ENCODE data around the gene RAB5B.

RAB5B gene

DNA sequence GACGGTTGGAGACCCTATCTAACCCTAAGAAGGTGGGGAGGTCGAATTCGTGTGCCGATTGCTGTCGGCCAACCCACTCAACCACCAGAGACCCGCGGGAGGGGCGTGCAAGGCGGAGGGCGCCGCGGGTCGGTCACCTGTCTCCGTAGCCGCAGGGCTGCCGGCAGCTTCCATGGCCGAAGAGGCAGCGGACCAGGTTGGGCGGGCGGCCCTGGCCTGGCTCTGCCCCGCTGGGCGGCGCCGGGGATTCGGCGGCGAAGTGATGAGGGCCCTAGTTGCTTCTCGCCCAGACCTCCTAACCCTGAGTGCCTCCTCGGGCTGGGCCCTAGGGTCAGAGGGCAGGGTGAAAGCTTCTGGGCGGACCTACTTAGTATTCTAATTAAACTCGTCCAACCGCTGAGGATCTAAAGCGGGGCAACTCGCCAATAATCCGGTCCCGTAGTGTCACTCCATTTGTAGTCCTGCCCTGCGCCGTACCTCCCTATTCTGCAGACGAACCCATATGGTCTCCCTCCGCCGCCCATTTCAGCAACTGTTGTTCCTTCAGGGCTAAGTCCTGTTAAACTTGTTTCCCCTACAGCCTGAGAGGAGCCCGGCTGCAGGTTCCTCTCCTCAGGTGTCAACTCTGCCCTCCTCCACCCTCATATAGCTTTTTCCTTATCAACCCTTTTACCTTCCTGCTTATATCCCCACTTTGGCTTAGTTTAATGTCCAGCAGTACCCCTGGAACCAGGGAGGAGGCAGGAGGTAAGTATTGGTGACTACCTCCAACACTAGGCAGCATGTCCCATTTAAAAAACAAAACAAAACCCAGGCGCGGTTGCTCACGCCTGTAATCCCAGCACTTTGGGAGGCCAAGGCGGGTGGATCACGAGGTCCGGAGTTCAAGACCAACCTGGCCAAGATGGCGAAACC, 46.0 kb upstream of the RAB5B start, which contains the start of gene PYM1 (continued):
- no peak for TF ChIP-seq ZNF423 (tag by site-specific recombination; IDR thresholded peaks at IDR 0.05)
- TF ChIP-seq ZNF544 (tag by site-specific recombination; IDR thresholded peaks at IDR 0.05), result no peak
- TF ChIP-seq, protein P1, sequence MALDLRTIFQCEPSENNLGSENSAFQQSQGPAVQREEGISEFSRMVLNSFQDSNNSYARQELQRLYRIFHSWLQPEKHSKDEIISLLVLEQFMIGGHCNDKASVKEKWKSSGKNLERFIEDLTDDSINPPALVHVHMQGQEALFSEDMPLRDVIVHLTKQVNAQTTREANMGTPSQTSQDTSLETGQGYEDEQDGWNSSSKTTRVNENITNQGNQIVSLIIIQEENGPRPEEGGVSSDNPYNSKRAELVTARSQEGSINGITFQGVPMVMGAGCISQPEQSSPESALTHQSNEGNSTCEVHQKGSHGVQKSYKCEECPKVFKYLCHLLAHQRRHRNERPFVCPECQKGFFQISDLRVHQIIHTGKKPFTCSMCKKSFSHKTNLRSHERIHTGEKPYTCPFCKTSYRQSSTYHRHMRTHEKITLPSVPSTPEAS (tag by site-specific recombination; IDR thresholded peaks at IDR 0.05), result no peak
- no peak for TF ChIP-seq ZNF248 (tag by site-specific recombination; IDR thresholded peaks at IDR 0.05)
- TF ChIP-seq ZNF791 (tag by site-specific recombination; IDR thresholded peaks at IDR 0.05), result no peak
- no peak for TF ChIP-seq ZNF221 (tag by site-specific recombination; IDR thresholded peaks at IDR 0.05; ENCODE audit: borderline replicate concordance)
- no peak for TF ChIP-seq ZFHX2 (tag by site-specific recombination; conservative IDR thresholded peaks at IDR 0.05)
- peak; percentile 57; the same call in 1 of the 2 replicates for TF ChIP-seq ZNF600 (tag by site-specific recombination; IDR thresholded peaks at IDR 0.05)
- no peak for TF ChIP-seq ZNF626 (tag by site-specific recombination; IDR thresholded peaks at IDR 0.05)
- TF ChIP-seq ZNF660 (tag by site-specific recombination; IDR thresholded peaks at IDR 0.05), result peak; percentile 32; the same call in 1 of the 2 replicates
- TF ChIP-seq, protein P2, sequence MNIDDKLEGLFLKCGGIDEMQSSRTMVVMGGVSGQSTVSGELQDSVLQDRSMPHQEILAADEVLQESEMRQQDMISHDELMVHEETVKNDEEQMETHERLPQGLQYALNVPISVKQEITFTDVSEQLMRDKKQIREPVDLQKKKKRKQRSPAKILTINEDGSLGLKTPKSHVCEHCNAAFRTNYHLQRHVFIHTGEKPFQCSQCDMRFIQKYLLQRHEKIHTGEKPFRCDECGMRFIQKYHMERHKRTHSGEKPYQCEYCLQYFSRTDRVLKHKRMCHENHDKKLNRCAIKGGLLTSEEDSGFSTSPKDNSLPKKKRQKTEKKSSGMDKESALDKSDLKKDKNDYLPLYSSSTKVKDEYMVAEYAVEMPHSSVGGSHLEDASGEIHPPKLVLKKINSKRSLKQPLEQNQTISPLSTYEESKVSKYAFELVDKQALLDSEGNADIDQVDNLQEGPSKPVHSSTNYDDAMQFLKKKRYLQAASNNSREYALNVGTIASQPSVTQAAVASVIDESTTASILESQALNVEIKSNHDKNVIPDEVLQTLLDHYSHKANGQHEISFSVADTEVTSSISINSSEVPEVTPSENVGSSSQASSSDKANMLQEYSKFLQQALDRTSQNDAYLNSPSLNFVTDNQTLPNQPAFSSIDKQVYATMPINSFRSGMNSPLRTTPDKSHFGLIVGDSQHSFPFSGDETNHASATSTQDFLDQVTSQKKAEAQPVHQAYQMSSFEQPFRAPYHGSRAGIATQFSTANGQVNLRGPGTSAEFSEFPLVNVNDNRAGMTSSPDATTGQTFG (tag by site-specific recombination; IDR thresholded peaks at IDR 0.05; ENCODE audit: borderline replicate concordance), result no peak
- TF ChIP-seq MYNN (tag by site-specific recombination; IDR thresholded peaks at IDR 0.05; ENCODE audit: borderline replicate concordance), result 0 out of 2 replicates have a peak, but pooled peaks have one; percentile 17
- peak; percentile 81 for TF ChIP-seq SCRT2 (tag by site-specific recombination; IDR thresholded peaks at IDR 0.05)
- no peak for TF ChIP-seq ZNF169 (tag by site-specific recombination; IDR thresholded peaks at IDR 0.05)
- no peak for TF ChIP-seq HOXA7 (CRISPR knock-in tag; IDR thresholded peaks at IDR 0.05; ENCODE audit: borderline replicate concordance)
- TF ChIP-seq ZNF174 (tag by site-specific recombination; IDR thresholded peaks at IDR 0.05), result no peak
- TF ChIP-seq YY2 (tag by site-specific recombination; IDR thresholded peaks at IDR 0.05), result no peak
- peak; percentile 17; the same call in 1 of the 2 replicates for TF ChIP-seq GLIS2 (tag by site-specific recombination; IDR thresholded peaks at IDR 0.05)
- TF ChIP-seq ZNF510 (tag by site-specific recombination; IDR thresholded peaks at IDR 0.05; ENCODE audit: insufficient replicate concordance), result no peak
- no peak for TF ChIP-seq ZNF654 (tag by site-specific recombination; IDR thresholded peaks at IDR 0.05; ENCODE audit: low read depth)
- no peak for TF ChIP-seq ZNF354C (tag by site-specific recombination; IDR thresholded peaks at IDR 0.05; ENCODE audit: borderline replicate concordance, low read depth)
- TF ChIP-seq, protein P3, sequence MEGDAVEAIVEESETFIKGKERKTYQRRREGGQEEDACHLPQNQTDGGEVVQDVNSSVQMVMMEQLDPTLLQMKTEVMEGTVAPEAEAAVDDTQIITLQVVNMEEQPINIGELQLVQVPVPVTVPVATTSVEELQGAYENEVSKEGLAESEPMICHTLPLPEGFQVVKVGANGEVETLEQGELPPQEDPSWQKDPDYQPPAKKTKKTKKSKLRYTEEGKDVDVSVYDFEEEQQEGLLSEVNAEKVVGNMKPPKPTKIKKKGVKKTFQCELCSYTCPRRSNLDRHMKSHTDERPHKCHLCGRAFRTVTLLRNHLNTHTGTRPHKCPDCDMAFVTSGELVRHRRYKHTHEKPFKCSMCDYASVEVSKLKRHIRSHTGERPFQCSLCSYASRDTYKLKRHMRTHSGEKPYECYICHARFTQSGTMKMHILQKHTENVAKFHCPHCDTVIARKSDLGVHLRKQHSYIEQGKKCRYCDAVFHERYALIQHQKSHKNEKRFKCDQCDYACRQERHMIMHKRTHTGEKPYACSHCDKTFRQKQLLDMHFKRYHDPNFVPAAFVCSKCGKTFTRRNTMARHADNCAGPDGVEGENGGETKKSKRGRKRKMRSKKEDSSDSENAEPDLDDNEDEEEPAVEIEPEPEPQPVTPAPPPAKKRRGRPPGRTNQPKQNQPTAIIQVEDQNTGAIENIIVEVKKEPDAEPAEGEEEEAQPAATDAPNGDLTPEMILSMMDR (tag by site-specific recombination; IDR thresholded peaks at IDR 0.05), result peak; percentile 54; the same call in 1 of the 2 replicates
- TF ChIP-seq ZFP69B (tag by site-specific recombination; IDR thresholded peaks at IDR 0.05), result no peak; the same call in 1 of the 2 replicates
- peak; percentile 61; the same call in 1 of the 2 replicates for TF ChIP-seq ZNF366 (tag by site-specific recombination; conservative IDR thresholded peaks at IDR 0.05)
- TF ChIP-seq ZXDB (tag by site-specific recombination; IDR thresholded peaks at IDR 0.05), result no peak; the same call in 1 of the 2 replicates
- no peak for TF ChIP-seq KLF10 (tag by site-specific recombination; IDR thresholded peaks at IDR 0.05)
- TF ChIP-seq ZNF610 (tag by site-specific recombination; IDR thresholded peaks at IDR 0.05; ENCODE audit: borderline replicate concordance), result no peak
- TF ChIP-seq HOXD13 (CRISPR knock-in tag; IDR thresholded peaks at IDR 0.05; ENCODE audit: borderline replicate concordance), result no peak
- no peak for TF ChIP-seq GLI2 (tag by site-specific recombination; IDR thresholded peaks at IDR 0.05; ENCODE audit: borderline replicate concordance, low read depth)
- TF ChIP-seq ZNF112 (tag by site-specific recombination; IDR thresholded peaks at IDR 0.05), result no peak
- no peak for TF ChIP-seq IKZF3 (tag by site-specific recombination; IDR thresholded peaks at IDR 0.05)
- TF ChIP-seq ZNF341 (tag by site-specific recombination; IDR thresholded peaks at IDR 0.05; ENCODE audit: low read depth), result peak; percentile 13; the same call in 1 of the 2 replicates
